VCaP (cell line): ENCODE measurements around the gene RPL29.

Experiments
- H3K27ac ChIP-seq: fragments of 450-650 bp; 2 replicates; pipeline ENCODE4 v1.5.1; 2017
- CTCF ChIP-seq: fragments of 450-650 bp; conservative IDR thresholded peaks from 2 replicates; pipeline ENCODE4 v1.5.1; 2017; ENCODE audit warnings: mild to moderate bottlenecking, moderate library complexity

Gene RPL29

GRCh38 chr3:51994530-51994929 lies 1.2 kb downstream of the RPL29 start:
- H3K27ac ChIP-seq, result peak overlapping the region; percentile 91
- no peak for TF ChIP-seq CTCF

GRCh38 chr3:51993657-51994056 lies 2.0 kb downstream of the RPL29 start:
- peak overlapping the region; percentile 91 for H3K27ac ChIP-seq

GRCh38 chr3:51992017-51992682 lies 3.5 kb downstream of the RPL29 start:
- no peak for TF ChIP-seq CTCF
- H3K27ac ChIP-seq, result peak overlapping the region; percentile 91

GRCh38 chr3:51990501-51990971 lies 5.2 kb downstream of the RPL29 start:
- peak overlapping the region; percentile 21 for H3K27ac ChIP-seq

GRCh38 chr3:51988286-51989146 lies 7.2 kb downstream of the RPL29 start:
- H3K27ac ChIP-seq, result no peak overlapping the region
- no peak for TF ChIP-seq CTCF

- TF ChIP-seq CTCF, result no peak
- no peak overlapping the region for H3K27ac ChIP-seq
Measured at GRCh38 chr3:51987568-51987967, 8.1 kb downstream of the RPL29 start.

GRCh38 chr3:51986010-51986947 lies 9.4 kb downstream of the RPL29 start:
- no peak for TF ChIP-seq CTCF
- no peak overlapping the region for H3K27ac ChIP-seq

GRCh38 chr3:51985063-51985462 lies 10.6 kb downstream of the RPL29 start:
- H3K27ac ChIP-seq, result peak overlapping the region; percentile 97; the same call in 1 of the 2 replicates
- no peak for TF ChIP-seq CTCF
